A673 (cell line): ENCODE measurements around the gene ZWILCH.

Experiments
- EZH2 ChIP-seq: fragments of 200-600 bp; sonication (generic); IDR thresholded peaks from 2 replicates; pipeline ENCODE4 v1.6.1; 2017; ENCODE audit warnings: borderline replicate concordance, low read depth, mild to moderate bottlenecking, mixed read lengths, antibody characterized with exemption, low read length; ENCODE audit not compliant: poor library complexity, severe bottlenecking
- TF ChIP-seq, protein P1 (sequence below): fragments of 300-800, 200-600 bp; sonication (generic); conservative IDR thresholded peaks from 2 replicates; pipeline ENCODE4 v1.5.1; 2017; ENCODE audit warnings: low read depth, mild to moderate bottlenecking, antibody characterized with exemption, low read length, moderate library complexity, mixed read lengths

DNA sequence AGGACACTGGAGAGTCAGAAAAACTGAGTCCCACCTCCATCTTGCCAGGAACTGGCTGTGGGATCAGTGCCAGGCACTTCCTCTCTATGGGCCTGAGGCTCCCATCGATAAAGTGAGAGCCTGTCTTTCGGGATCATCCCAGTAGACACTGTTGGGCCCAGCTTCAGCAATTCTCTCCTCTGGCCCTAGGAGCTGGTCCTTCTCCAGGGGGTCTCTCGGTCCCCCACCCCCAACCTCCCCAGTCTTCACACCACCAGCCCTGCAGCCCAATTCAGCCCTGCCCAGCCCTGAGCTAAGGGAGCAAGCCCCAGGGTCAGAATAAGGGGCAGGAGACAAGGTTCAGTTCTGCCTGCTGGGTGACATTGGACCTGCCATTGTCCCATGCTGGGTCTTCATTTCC, 65.2 kb downstream of the ZWILCH start:
- TF ChIP-seq, protein P1, sequence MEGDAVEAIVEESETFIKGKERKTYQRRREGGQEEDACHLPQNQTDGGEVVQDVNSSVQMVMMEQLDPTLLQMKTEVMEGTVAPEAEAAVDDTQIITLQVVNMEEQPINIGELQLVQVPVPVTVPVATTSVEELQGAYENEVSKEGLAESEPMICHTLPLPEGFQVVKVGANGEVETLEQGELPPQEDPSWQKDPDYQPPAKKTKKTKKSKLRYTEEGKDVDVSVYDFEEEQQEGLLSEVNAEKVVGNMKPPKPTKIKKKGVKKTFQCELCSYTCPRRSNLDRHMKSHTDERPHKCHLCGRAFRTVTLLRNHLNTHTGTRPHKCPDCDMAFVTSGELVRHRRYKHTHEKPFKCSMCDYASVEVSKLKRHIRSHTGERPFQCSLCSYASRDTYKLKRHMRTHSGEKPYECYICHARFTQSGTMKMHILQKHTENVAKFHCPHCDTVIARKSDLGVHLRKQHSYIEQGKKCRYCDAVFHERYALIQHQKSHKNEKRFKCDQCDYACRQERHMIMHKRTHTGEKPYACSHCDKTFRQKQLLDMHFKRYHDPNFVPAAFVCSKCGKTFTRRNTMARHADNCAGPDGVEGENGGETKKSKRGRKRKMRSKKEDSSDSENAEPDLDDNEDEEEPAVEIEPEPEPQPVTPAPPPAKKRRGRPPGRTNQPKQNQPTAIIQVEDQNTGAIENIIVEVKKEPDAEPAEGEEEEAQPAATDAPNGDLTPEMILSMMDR, result no peak
- no peak for TF ChIP-seq EZH2
